ENCODE results near the gene CD86.
"Not testable (repeated sequence)": the region's sequence is repeated elsewhere in the genome, so short reads cannot be mapped to it uniquely, and the experiment has no call there.

Gene CD86, protein sequence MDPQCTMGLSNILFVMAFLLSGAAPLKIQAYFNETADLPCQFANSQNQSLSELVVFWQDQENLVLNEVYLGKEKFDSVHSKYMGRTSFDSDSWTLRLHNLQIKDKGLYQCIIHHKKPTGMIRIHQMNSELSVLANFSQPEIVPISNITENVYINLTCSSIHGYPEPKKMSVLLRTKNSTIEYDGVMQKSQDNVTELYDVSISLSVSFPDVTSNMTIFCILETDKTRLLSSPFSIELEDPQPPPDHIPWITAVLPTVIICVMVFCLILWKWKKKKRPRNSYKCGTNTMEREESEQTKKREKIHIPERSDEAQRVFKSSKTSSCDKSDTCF

DNA sequence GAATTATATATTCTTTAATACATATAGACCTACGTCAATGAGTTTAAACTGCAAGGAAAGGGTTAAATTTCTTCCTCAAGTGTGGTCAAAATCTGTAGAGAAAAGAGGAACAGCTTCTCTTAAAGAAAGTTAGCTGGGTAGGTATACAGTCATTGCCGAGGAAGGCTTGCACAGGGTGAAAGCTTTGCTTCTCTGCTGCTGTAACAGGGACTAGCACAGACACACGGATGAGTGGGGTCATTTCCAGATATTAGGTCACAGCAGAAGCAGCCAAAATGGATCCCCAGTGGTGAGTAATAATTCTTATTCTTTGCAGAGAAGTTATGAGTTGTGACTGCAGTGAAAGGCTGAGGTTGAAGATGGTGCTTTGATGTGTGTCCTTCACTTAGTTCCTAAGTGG lies at the start of gene CD86:
Gene CD86, plus strand, starts transcription at position 148 of the 400 bp plus-strand sequence. Its CDS starts 128 bp downstream, at position 276.
- no peak for DNase-seq

DNA sequence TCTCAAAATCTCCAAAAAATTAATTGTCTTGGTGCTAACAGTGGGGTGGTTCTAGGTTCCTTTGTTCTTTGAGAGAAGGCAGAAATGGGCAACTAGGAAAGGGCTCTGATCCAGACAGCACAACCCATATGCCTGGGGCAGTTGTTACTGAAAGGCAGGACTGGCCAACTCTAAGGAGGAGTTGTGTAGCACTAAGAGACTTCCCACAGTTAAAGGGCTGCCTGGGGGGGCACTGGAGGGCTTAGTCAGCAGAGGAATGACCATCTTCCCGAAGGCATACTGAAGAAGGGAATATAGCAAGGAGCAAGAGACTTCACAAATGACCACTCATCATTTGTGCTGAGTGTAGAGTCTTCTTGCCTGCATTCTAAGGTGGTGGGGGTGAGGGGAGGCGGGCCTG lies 48.9 kb upstream of the CD86 start:
- DNase-seq, result no peak

DNA sequence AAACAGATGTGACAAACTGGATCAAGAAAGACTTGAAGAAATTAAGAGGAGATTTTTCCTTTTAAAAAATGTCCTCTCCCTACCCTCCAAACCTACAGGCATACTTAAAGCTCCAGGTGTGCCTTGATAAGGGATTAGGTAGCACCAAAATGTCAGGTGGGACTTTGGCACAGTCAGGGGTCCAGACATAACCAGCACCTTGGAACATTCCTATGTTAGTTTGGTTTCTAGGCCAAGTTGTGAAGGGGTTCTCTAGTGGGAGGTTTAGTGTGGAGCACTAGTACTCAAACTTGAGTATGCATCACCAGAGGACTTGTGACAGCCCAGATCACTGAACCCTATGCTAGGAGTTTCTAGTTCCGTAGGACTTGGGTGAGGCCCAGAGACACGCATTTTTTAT lies 47.0 kb upstream of the CD86 start:
- DNase-seq, result no peak

DNA sequence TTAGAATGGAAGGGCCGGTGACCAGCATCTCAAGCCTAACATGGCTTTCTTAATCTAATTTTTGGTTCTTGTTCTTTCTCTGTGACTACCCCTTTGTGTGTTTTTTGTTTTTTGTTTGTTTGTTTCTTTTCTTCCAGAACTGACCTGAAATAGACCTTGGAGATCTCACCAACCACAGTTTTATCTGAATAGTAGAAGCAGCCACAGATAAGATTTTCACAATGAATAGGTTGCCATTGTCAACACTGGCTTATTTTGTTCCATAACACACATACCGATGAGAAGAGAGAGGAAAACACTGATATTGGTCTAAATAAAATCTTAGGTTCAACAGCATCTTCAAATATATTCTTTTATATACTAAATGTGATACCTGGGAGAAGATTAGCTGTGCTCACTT lies 44.7 kb upstream of the CD86 start:
- no peak for DNase-seq

DNA sequence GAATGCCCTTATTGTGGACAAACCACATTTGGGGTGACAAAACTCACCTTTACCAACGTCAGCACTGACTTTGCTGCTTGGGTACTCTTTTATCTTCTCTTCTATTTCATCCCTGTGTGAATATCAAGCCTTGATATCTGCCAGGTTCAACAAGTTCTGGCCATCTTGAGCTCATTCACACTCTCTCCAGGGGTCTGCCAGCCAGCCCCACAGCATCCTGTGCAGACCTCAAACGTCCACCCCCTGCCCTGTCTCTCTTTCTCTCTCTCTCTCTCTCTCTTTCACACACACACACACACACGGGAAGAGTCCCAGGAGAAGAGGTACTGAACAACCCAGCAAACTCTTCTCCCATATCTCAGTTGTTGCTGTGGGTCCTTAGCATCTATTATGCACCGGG lies 43.8 kb upstream of the CD86 start:
- DNase-seq, result no peak

DNA sequence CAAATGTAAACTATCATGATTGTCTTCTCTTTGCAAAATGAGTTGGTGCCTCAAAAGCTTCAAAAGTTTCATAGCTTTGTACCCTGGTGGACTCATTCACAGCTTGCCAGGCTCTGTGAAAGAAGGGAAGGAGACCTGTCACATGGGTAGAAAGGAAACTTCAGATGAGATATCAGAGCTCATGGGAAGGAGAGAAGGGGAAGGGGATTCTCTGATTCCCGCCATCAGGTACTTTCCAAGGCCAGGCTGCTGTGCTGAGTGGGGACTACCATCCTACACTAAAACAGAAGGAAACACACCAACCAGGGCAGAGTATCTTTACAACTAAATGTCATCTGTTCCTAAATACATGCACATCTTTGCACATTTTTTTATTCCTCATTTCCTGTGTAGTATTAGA lies 42.3 kb upstream of the CD86 start:
- no peak for DNase-seq

DNA sequence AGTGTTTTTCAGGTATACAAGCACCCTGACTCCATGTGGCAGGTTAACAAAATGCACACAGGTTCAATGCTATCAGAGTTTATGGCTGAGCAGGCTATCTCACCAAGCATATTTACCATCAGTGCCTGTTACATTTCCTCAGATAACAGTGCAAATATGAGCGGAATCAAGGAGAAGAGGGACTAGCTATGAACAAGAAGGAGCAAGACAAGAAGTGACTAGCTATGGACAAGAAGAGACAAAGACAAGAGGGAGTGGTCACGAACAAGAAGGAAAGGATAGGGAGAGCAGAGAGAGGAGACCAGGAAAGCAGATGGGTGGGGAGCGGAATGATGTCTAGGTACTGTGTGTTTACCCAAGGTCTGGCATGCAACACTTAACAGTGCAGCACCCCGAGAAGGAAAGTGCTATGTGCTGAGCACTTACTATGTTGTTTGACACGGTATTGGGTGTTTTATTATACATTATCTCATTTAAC lies 41.7 kb upstream of the CD86 start:
- no peak for DNase-seq

DNA sequence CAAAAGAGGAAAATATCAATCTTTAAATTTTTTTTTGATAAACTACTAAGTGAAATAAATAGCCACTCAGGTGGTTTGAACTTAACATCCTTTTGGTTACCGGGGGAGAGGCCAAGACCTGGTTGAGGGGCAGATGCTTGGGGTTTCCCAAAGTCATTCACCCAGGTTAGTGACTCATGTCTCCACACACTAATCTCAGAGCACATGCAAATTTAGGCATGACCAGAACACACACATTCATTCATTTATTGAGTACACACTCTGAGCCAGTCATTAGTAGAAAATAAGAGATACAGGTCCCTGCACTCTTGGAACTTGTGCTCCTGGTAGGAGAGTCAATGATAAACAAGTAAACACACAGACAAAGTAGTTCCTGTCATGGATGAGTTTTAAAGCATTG lies 40.4 kb upstream of the CD86 start:
- no peak for DNase-seq

DNA sequence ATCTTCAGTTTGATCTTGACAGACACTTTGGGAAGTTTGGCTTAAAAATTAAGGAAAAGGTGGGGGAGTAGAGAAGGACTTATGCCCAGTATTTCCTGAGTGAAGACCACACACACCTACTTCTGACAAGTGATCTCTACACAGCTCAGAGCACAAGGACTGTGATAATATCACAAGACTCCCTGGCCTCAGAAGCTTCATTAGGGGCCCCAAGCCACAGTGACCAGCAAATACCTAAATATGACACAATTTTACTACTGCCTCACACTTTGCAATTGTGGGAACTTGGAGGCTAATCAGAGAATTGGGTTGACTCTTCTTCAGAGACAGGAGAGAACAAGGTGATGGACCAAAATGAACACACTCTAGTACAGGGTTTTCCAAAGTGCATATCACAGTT lies 35.7 kb upstream of the CD86 start:
- DNase-seq, result no peak

DNA sequence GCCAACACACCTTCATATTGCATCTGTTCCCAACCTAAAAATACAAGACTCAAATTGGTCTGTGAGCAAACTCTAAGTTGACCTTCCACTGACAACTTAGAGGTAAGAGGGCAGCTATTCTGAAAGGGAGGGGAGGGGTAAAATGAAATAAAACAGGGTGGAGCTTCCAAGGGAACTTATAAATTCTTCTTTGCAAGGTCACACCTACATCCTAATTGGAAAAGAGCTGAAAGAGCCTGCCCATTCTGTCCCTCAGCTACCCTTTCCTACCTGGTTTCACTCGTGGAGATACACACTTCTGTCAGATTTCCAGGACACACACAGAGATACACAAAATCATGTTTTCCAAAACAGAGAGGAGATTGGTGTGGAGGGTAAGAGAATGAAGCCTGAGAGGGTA lies 34.1 kb upstream of the CD86 start:
- DNase-seq, result no peak

DNA sequence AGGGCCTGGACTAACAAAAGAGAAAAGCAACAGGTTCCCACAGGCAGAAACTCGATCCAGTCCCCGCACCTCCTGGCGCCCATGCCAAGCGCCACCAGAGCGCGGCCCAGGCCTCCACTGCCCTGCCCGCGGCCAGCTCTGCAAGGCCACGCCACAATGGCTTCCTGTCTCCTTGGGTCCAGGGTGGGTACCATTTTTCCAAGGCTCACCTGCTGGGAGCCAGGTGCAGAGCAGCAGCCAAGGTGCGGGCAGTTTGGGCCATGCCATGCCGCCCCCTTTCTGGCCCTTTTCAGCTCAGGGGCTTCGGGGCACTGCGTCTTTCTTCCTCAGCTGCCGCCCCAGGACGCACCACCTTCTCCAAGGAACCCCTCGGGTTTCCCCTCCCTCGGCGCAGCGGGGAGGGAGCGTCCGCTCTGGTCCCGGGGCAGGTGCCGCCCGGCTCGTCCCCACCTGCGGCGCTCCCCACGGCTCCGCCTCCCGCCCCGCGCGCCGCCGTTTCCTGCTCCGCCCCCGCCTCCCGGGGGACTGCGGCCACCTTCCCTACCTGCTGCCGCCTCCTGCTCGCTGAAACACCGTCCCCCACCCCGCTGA lies 33.3 kb upstream of the CD86 start, which contains the start of gene ILDR1:
Gene ILDR1, minus strand, starts transcription at position 437 of the 591 bp plus-strand sequence. Its CDS starts 170 bp downstream, at position 267.
- DNase-seq, result peak; percentile 57

DNA sequence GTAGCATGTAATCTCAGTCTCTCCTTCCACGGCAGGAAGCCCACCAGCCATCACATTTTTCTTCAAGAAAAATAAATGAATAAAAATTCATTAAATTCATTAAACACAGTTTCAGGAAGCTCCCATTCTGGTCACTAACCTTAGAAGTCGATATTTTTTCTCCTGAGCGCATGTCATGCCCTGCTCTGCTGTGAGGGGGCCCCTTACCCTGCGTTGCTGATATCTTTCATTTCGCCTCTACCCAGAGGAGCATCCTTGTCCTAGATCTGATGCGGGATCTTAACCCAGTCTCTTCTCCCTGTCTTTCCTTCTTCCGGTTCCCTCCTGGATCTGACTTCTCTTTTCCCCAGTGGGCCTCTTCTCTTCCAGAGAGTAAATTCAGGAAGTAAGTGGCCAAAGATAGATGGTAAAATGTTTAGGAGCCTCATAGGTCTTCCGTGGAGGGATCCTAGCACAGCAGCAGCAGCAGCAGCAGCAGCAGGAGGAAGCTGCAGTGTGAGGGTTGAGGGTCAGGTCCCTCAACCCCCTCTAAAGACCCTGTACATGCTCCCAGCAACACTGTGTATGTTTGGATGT lies 31.7 kb upstream of the CD86 start:
- DNase-seq, result no peak

DNA sequence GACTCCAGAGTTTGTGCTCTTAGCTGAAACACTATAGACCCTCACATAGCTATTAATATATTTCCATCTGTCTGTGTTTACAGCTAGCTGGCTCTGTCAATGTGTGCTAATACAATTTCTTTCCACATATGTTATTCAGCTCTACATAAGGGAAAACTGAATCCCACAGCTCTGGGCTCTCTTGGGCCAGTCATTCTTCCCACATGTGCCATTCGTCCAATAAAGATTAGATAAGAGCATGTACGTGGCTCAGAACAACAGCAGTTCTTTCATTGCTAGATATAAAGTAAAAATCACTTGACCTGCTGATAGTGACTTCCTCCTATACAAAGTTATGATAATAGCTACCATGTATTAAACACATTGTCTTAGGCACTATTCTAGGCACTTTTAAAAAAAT lies 30.4 kb upstream of the CD86 start:
- DNase-seq, result peak; percentile 44

DNA sequence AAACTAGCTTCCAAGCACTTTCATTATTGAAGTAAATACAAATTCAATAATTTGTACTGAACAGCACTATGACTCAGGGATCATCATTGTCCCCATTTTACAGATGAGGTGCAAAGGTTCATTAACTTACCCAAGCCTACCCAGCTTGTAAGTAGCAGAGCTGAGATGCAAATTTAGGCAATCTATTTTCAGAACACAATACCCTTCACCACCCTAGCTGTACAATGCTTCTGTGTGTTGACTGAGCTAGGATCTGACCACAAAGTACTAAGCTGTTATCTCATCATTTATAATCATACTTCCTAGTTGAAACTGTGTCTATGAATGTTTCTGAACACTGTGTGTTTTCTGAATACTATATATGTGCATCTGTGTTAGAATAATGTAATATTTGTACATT lies 29.9 kb upstream of the CD86 start:
- DNase-seq, result no peak

DNA sequence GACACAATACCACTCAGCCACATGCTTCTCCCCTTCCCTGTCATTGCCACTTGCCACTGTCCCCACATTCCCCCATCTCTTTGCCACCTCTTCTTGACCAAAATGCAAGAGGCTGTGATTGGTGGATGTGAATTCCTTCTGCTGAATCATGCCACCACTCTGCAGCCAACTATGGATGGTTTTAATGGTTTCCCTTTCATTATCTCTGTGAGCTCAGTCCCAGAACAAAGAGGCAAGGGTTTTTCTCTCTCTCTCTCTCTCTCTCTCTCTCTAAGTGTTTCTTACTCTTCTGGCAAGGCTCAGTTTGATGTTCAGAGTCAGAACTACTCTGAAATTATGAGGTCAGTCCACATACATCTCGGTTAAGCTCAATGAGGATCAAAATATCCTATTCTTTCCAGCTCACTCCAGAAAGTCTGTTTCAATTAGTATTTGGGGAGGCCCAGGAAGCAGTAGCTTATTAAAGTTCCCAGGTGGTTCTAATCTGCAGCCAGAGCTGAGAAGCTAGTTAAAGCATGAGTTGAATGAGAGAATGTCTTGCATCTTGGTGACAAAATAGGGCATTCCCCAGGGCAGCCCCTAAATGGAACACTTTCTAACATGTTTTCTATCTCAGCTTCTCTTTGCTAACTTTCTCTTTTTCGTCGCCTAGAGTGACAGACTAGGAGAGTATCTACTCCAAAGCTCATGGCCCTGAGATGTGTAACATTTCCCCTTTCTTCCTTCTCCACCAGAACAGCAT lies 24.6 kb upstream of the CD86 start:
- no peak for DNase-seq

DNA sequence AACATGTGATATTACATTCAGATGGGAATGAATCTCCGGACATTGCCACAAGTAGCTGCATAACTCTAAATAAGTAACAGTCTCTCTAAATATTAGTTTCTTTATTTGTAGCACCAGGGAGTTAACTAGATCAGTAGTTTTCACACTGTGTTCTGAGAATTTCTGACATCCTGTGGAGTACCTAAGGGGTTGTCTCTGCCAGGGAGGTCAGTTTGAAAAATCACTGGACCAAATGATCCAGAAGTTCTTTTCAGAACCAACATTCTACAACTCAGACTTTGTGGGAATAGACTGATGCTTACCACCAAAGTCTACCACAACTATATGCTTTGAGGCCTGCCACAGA lies 24.1 kb upstream of the CD86 start:
- DNase-seq, result no peak

DNA sequence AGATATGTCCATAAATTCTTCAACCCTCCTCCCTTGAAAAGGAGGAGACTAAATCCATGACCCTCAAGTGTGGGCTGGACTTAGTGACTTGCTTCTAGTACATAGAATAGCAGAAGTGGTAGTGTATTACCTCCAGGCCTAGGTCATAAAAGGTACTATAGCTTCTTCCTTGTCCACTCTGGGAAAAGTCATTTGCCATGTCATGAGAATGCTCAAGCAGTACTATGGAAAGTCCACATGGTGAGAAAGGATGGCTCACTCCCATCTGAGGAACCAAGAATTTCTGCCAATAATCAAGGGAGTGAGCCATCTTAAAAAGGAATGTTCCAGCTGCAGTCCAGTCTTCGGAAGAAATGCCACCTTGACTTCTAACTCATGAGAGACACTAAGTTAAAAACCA lies 22.6 kb upstream of the CD86 start:
- no peak for DNase-seq

DNA sequence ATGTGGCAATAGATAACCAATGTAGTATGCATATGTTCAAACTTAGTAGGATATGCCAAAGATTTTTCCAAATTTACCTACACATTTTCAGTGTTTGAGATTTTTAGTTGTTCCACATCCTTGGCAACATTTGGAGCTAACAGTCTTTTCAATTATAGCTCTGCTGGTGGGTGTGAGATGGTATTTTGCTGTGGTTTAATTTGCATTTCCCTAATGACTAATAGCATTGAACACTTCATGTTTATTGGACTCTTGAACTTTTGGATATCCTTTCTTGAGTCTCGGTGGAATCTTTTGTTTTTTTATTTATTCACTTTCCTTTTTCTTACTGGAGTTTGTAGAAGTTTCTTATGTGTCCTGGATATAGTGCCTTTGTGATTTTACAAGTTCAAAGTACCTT lies 22.1 kb upstream of the CD86 start:
- no peak for DNase-seq

DNA sequence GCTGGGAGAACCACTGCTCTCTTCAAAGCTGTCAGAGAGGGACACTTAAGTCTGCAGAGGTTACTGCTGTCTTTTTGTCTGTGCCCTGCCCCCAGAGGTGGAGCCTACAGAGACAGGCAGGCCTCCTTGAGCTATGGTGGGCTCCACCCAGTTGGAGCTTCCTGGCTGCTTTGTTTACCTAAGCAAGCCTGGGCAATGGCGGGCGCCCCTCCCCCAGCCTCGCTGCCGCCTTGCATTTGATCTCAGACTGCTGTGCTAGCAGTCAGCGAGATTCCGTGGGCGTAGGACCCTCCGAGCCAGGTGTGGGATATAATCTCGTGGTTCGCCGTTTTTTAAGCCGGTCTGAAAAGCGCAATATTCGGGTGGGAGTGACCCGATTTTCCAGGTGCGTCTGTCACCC lies 7.9 kb upstream of the CD86 start:
- not testable (repeated sequence) for DNase-seq

DNA sequence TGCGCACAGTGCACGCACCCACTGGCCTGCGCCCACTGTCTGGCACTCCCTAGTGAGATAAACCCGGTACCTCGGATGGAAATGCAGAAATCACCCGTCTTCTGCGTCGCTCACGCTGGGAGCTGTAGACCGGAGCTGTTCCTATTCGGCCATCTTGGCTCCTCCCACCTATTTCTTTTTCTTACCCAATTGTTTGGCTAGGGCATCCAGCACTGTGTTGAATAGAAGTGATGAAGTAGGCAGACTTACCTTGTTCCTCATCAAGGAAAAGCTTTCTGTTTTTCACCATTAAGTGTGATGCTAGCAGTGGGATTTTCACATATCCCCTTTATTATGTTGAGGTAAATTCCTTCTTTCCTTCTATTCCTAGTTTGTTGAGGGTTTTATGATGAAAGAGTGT lies 7.4 kb upstream of the CD86 start:
- not testable (repeated sequence) for DNase-seq

DNA sequence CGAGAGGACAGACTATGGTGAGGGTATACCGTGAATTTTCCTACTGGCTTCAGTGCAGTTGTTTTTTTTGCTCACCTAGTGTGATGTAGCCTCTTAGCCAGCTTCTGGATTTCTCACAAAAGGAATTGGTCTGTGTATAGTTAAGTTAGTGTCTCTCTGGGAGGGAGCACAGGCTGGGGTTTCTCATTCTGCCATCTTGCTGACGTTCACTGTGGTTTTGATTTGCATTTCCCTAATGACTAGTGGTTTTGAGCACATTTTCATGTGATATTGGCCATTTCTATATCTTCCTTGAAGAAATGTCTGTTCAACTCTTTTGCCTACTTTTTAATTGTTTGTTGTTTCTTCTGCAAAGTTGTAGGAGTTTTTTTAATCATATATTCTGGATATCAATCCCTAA lies 2.2 kb upstream of the CD86 start:
- DNase-seq, result no peak

DNA sequence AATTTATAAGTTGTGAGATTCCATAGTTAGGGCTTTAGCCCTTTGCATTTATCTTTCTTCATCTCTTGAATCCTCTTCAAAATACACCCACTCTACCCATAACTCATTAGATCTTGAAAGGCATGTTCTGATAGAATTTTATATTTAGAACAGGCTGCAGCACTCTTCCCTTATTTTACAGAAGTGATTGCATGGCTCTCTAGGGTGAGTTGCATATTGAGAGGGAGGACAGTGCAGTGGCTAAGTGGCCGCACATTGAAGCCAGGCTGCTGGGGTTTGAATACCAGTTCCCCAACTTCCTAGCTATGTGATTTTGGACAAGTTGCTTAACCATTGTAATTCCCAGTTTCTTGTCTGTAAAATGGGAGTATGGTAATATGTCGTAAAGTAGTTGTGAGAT lies 2.5 kb downstream of the CD86 start:
- DNase-seq, result no peak

DNA sequence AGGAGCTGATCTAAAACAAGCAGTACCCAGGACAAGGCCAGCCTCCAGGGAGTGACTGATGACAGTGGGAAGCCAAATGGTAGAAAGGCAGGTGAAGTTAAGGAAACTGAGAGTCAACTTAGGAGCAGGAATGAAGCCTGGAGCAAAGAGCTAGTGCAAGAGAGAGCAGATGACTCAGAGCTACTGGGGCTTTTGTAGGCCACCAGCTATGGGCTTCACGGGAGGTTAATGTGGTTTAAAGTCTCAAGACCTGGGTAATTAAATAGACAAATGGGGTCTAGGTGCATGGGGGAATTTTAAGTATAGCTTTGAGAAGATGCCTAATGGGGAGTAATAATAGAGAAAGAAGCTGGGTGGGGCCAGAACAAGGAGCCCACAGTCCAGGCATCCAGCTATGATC lies 3.1 kb downstream of the CD86 start:
- no peak for DNase-seq

Measured in NCI-H2171 treated with DMSO at 0.1 percent for 48 hours (cell line).